Neural progenitor cell (in vitro differentiated cells): ENCODE data around the gene CCDC177. TPM values are rescaled to one million over a fixed set of nuclear protein-coding genes. Genes with fewer than 3 reads are reported as not detected.

Source experiments
- DNase-seq: peaks from one replicate; pipeline ENCODE4 v3.0.0-alpha.2; 2016; ENCODE audit warnings: low spot score
- H2AFZ ChIP-seq: fragments of 200-600 bp; sonication (generic); replicated peaks from 2 replicates; pipeline ENCODE4 v1.6.1; 2016; ENCODE audit warnings: antibody characterized with exemption
- H3F3A ChIP-seq: fragments of 200-600 bp; sonication (generic); 2 replicates; pipeline ENCODE4 v1.6.1; 2016; ENCODE audit warnings: antibody characterized with exemption, low read depth
- H3K27ac ChIP-seq: fragments of 200-600 bp; sonication (generic); 2 replicates; pipeline ENCODE4 v1.5.1; 2016; ENCODE audit warnings: mild to moderate bottlenecking
- H3K27me3 ChIP-seq: fragments of 200-600 bp; sonication (generic); 2 replicates; pipeline ENCODE4 v1.6.1; 2016; ENCODE audit warnings: mild to moderate bottlenecking, moderate library complexity
- H3K36me3 ChIP-seq: fragments of 200-600 bp; sonication (generic); 2 replicates; pipeline ENCODE4 v1.5.1; 2016
- H3K4me1 ChIP-seq: fragments of 200-600 bp; sonication (generic); 2 replicates; pipeline ENCODE4 v1.6.1; 2016; ENCODE audit warnings: mixed run types
- H3K4me2 ChIP-seq: fragments of 200-600 bp; sonication (generic); 2 replicates; pipeline ENCODE4 v1.6.1; 2016
- H3K4me3 ChIP-seq: fragments of 200-600 bp; sonication (generic); 2 replicates; pipeline ENCODE4 v1.5.1; 2016
- H3K79me2 ChIP-seq: fragments of 200-600 bp; sonication (generic); 2 replicates; pipeline ENCODE4 v1.6.1; 2016; ENCODE audit warnings: low read depth
- H3K9ac ChIP-seq: fragments of 200-600 bp; sonication (generic); 2 replicates; pipeline ENCODE4 v1.6.1; 2016
- H3K9me3 ChIP-seq: fragments of 200-600 bp; sonication (generic); 2 replicates; pipeline ENCODE4 v1.5.1; 2016; ENCODE audit warnings: low read depth
- H4K20me1 ChIP-seq: fragments of 200-600 bp; sonication (generic); 2 replicates; pipeline ENCODE4 v1.6.1; 2016; ENCODE audit warnings: low read depth
- H3K27ac Mint-ChIP-seq: 3 replicates; pipeline ENCODE4 v1.8.0; 2021; ENCODE audit warnings: mixed read lengths
- H3K27me3 Mint-ChIP-seq: 2 replicates; pipeline ENCODE4 v1.8.0; 2022; ENCODE audit warnings: low read depth, mild to moderate bottlenecking, inconsistent platforms, moderate library complexity, mixed read lengths; ENCODE audit not compliant: insufficient read depth
- H3K36me3 Mint-ChIP-seq: 3 replicates; pipeline ENCODE4 v1.8.0; 2021; ENCODE audit warnings: mixed read lengths
- H3K4me1 Mint-ChIP-seq: 3 replicates; pipeline ENCODE4 v1.8.0; 2021; ENCODE audit warnings: mixed read lengths
- H3K4me3 Mint-ChIP-seq: 3 replicates; pipeline ENCODE4 v1.8.0; 2021; ENCODE audit warnings: mild to moderate bottlenecking, moderate library complexity, mixed read lengths
- H3K9me3 Mint-ChIP-seq: 3 replicates; pipeline ENCODE4 v1.8.0; 2020; ENCODE audit warnings: mixed read lengths
- EZH2 ChIP-seq: fragments of 200-600 bp; sonication (generic); IDR thresholded peaks from 2 replicates; pipeline ENCODE4 v1.6.1; 2017; ENCODE audit warnings: antibody characterized with exemption, mild to moderate bottlenecking, moderate library complexity
- EZH2phosphoT487 ChIP-seq: fragments of 200-600 bp; sonication (generic); IDR thresholded peaks from 2 replicates; pipeline ENCODE4 v1.6.1; 2017; ENCODE audit warnings: antibody characterized with exemption
- total RNA-seq: library from RNA; depleted of rRNA; stranded (reverse); fragments of >200 nt; gene quantifications from 2 replicates; pipeline ENCODE4 v1.2.3, GENCODE V29; 2015; ENCODE audit warnings: low replicate concordance
- TF ChIP-seq, protein P1 (sequence below): fragments of 200-600 bp; sonication (generic); IDR thresholded peaks from 2 replicates; pipeline ENCODE4 v1.5.1; 2017; ENCODE audit warnings: antibody characterized with exemption, mild to moderate bottlenecking

Gene CCDC177
- total RNA-seq, 1 donor from 2014 or later = 8.6 TPM

GRCh38 chr14:69553252-69553651 is 21.4 kb downstream of the CCDC177 start:
- peaks cover 5% of the 10 kb centered on the region for H3K27me3 Mint-ChIP-seq
- H3K4me1 Mint-ChIP-seq = peaks cover 22% of the 10 kb centered on the region
- Histone ChIP-seq H3F3A (peaks cover 12% of the 10 kb centered on the region), H3K4me3 (no peak overlapping the region), H3K4me1 (peaks cover 15% of the 10 kb centered on the region), H3K9me3 (no peaks in the 10 kb centered on the region), H3K27ac (no peak overlapping the region), H4K20me1 (no peaks in the 10 kb centered on the region), H2AFZ (no peak overlapping the region), H3K9ac (no peak overlapping the region), H3K36me3 (no peaks in the 10 kb centered on the region), H3K27me3 (no peaks in the 10 kb centered on the region), H3K79me2 (no peaks in the 10 kb centered on the region), H3K4me2 (no peak overlapping the region)
- no peaks in the 10 kb centered on the region for H3K36me3 Mint-ChIP-seq
- peaks cover 2% of the 10 kb centered on the region for H3K9me3 Mint-ChIP-seq
- DNase-seq = no peak
- TF ChIP-seq, protein P1, sequence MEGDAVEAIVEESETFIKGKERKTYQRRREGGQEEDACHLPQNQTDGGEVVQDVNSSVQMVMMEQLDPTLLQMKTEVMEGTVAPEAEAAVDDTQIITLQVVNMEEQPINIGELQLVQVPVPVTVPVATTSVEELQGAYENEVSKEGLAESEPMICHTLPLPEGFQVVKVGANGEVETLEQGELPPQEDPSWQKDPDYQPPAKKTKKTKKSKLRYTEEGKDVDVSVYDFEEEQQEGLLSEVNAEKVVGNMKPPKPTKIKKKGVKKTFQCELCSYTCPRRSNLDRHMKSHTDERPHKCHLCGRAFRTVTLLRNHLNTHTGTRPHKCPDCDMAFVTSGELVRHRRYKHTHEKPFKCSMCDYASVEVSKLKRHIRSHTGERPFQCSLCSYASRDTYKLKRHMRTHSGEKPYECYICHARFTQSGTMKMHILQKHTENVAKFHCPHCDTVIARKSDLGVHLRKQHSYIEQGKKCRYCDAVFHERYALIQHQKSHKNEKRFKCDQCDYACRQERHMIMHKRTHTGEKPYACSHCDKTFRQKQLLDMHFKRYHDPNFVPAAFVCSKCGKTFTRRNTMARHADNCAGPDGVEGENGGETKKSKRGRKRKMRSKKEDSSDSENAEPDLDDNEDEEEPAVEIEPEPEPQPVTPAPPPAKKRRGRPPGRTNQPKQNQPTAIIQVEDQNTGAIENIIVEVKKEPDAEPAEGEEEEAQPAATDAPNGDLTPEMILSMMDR = no peak
- no peak for TF ChIP-seq EZH2
- no peak for TF ChIP-seq EZH2phosphoT487
- H3K27ac Mint-ChIP-seq = peak overlapping the region; percentile 16
- H3K4me3 Mint-ChIP-seq = no peak overlapping the region

DNA sequence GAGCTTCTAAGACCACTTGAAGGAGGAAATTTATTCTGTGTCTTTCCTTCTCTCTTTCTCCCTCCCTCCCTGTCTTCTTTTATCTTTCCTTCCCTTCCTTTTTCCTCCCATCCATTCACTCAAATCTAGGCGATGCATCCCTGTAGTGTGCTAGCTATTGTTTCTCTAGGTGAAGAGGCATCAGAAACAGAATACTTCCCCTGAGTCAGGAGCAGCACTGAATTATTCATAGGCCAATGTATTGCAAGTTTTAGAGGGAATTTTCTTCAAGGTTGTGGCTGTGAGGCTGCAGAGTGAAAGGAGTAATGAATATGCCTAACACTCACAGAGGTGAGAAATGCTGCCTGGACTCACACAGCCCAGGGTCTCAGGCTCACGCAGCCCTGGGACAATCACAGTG is 23.2 kb downstream of the CCDC177 start:
- no peak overlapping the region for H3K4me3 Mint-ChIP-seq
- no peak for DNase-seq
- H3K9me3 Mint-ChIP-seq = peaks cover 2% of the 10 kb centered on the region

DNA sequence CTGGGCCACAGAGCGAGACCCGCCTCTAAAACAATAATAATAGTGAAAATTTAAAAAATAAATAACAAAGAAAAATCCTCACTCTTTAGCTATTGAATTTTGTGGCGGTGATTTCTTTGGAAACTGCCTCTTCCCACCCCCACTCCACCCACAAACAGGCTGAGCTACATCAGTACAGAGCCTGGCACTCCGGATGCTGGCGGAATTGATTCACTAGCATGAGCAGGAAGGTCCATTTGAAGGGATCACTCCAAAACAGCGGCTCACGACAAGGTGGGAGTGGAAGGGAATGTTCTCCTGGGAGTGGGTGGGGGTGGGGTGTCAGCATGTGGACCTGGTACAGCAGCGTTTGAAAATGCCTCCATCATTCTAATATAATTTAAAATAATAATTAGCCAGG is 26.1 kb downstream of the CCDC177 start:
- H3K4me1 Mint-ChIP-seq = peaks cover 41% of the 10 kb centered on the region
- no peak overlapping the region for H3K9ac ChIP-seq
- peaks cover 6% of the 10 kb centered on the region for H3K9me3 Mint-ChIP-seq
- no peaks in the 10 kb centered on the region for H3K9me3 ChIP-seq
- no peaks in the 10 kb centered on the region for H3K27me3 ChIP-seq
- DNase-seq = no peak
- peaks cover 21% of the 10 kb centered on the region for H3K4me1 ChIP-seq
- H3K27ac Mint-ChIP-seq = no peak overlapping the region
- H3K79me2 ChIP-seq = no peaks in the 10 kb centered on the region
- H3F3A ChIP-seq = peaks cover 22% of the 10 kb centered on the region
- TF ChIP-seq EZH2 = no peak
- no peak for TF ChIP-seq EZH2phosphoT487
- TF ChIP-seq, protein P1 = no peak
- no peak overlapping the region for H2AFZ ChIP-seq
- no peak overlapping the region for H3K4me3 Mint-ChIP-seq
- peaks cover 2% of the 10 kb centered on the region for H3K27me3 Mint-ChIP-seq
- no peaks in the 10 kb centered on the region for H4K20me1 ChIP-seq
- no peaks in the 10 kb centered on the region for H3K36me3 Mint-ChIP-seq
- no peak overlapping the region for H3K4me3 ChIP-seq
- no peak overlapping the region for H3K4me2 ChIP-seq
- H3K27ac ChIP-seq = no peak overlapping the region
- no peaks in the 10 kb centered on the region for H3K36me3 ChIP-seq

More for the DNA sequence above, 23.2 kb downstream of the CCDC177 start:
- Histone ChIP-seq H3K4me3 (no peak overlapping the region), H3K36me3 (no peaks in the 10 kb centered on the region), H3F3A (peaks cover 18% of the 10 kb centered on the region), H3K79me2 (no peaks in the 10 kb centered on the region), H2AFZ (no peak overlapping the region), H4K20me1 (no peaks in the 10 kb centered on the region), H3K9me3 (no peaks in the 10 kb centered on the region), H3K27ac (no peak overlapping the region), H3K4me1 (peaks cover 19% of the 10 kb centered on the region), H3K9ac (no peak overlapping the region), H3K27me3 (no peaks in the 10 kb centered on the region), H3K4me2 (no peak overlapping the region)
- Mint-ChIP-seq H3K4me1 (peaks cover 32% of the 10 kb centered on the region), H3K27me3 (peaks cover 2% of the 10 kb centered on the region), H3K36me3 (no peaks in the 10 kb centered on the region), H3K27ac (peak overlapping the region; percentile 8)
- no peak for TF ChIP-seq EZH2

- Histone ChIP-seq H3K9ac (no peak overlapping the region), H2AFZ (peak overlapping the region; percentile 81), H3K27ac (no peak overlapping the region), H3K4me3 (peak overlapping the region; percentile 44), H3K27me3 (no peaks in the 10 kb centered on the region), H3K79me2 (no peaks in the 10 kb centered on the region), H3K36me3 (no peaks in the 10 kb centered on the region), H3F3A (peaks cover 22% of the 10 kb centered on the region), H3K4me1 (peaks cover 25% of the 10 kb centered on the region), H3K4me2 (peak overlapping the region; percentile 73), H4K20me1 (no peaks in the 10 kb centered on the region), H3K9me3 (no peaks in the 10 kb centered on the region)
- DNase-seq = peak; percentile 87
- peaks cover 44% of the 10 kb centered on the region for H3K4me1 Mint-ChIP-seq
- no peak for TF ChIP-seq EZH2
- TF ChIP-seq EZH2phosphoT487 = no peak
- TF ChIP-seq, protein P1 = peak; percentile 92
- H3K27me3 Mint-ChIP-seq = peaks cover 2% of the 10 kb centered on the region
- peaks cover 6% of the 10 kb centered on the region for H3K9me3 Mint-ChIP-seq
- peak overlapping the region; percentile 38 for H3K27ac Mint-ChIP-seq
- H3K36me3 Mint-ChIP-seq = no peaks in the 10 kb centered on the region
- peak overlapping the region; percentile 78 for H3K4me3 Mint-ChIP-seq
These were observed 26.8 kb downstream of the CCDC177 start for GRCh38 chr14:69547701-69548348.
